WTC11 (cell line): ENCODE data around the gene LRTM2. TPM values are rescaled to one million over a fixed set of nuclear protein-coding genes. Genes with fewer than 3 reads are reported as not detected.

Source experiments
- ATAC-seq: fragments of 200-7000 bp; cut with Tn5 transposase; 2 replicates; pipeline ENCODE4 v1.10.0; 2021; ENCODE audit warnings: mild to moderate bottlenecking, moderate library complexity
- CTCF ChIA-PET: fragments of 300-600 bp; sonication (Branson Sonifier 250); formaldehyde crosslinking; loops from one replicate; lab custom pipeline; 2021; ENCODE audit warnings: antibody characterized with exemption; lab: Charles Lee
- POLR2A ChIA-PET: fragments of 350-600 bp; sonication (Branson Sonifier 250); formaldehyde crosslinking; loops from one replicate; lab custom pipeline; 2021; ENCODE audit warnings: antibody characterized with exemption; lab: Charles Lee
- DNase-seq: peaks from one replicate; pipeline ENCODE4 v3.0.0; 2021; ENCODE audit warnings: low spot score
- H3K27ac Mint-ChIP-seq: 2 replicates; pipeline ENCODE4 v1.8.0; 2021; ENCODE audit warnings: mixed read lengths
- H3K27me3 Mint-ChIP-seq: 2 replicates; pipeline ENCODE4 v1.8.0; 2021; ENCODE audit warnings: low read depth, mild to moderate bottlenecking, moderate library complexity, mixed read lengths
- H3K36me3 Mint-ChIP-seq: 2 replicates; pipeline ENCODE4 v1.8.0; 2021; ENCODE audit warnings: mixed read lengths
- H3K4me1 Mint-ChIP-seq: 2 replicates; pipeline ENCODE4 v1.8.0; 2022; ENCODE audit warnings: mixed read lengths
- H3K4me3 Mint-ChIP-seq: 2 replicates; pipeline ENCODE4 v1.8.0; 2021; ENCODE audit warnings: mild to moderate bottlenecking, moderate library complexity, mixed read lengths
- H3K9me3 Mint-ChIP-seq: 2 replicates; pipeline ENCODE4 v1.8.0; 2021; ENCODE audit warnings: mixed read lengths
- ELF4 ChIP-seq: sonication (generic); formaldehyde crosslinking; IDR thresholded peaks from 2 replicates; pipeline ENCODE4 v1.8.1; 2022; ENCODE audit warnings: low read depth, mild to moderate bottlenecking, moderate library complexity, missing genetic modification reagents
- GABPB1 ChIP-seq: sonication (generic); formaldehyde crosslinking; IDR thresholded peaks from 2 replicates; pipeline ENCODE4 v1.8.1; 2023; ENCODE audit warnings: mild to moderate bottlenecking, missing genetic modification reagents
- NR1H2 ChIP-seq: sonication (generic); formaldehyde crosslinking; IDR thresholded peaks from 2 replicates; pipeline ENCODE4 v1.9.0; 2021; ENCODE audit warnings: mild to moderate bottlenecking, moderate library complexity, missing genetic modification reagents
- SMAD4 ChIP-seq: sonication (generic); formaldehyde crosslinking; IDR thresholded peaks from 2 replicates; pipeline ENCODE4 v1.8.0; 2022; ENCODE audit warnings: mild to moderate bottlenecking, missing genetic modification reagents
- SP1 ChIP-seq: sonication (generic); formaldehyde crosslinking; conservative IDR thresholded peaks from 2 replicates; pipeline ENCODE4 v1.8.1; 2022; ENCODE audit warnings: missing genetic modification reagents
- ZNF317 ChIP-seq: sonication (generic); formaldehyde crosslinking; IDR thresholded peaks from 2 replicates; pipeline ENCODE4 v1.8.1; 2023; ENCODE audit warnings: low read depth, mild to moderate bottlenecking, moderate library complexity, missing genetic modification reagents, borderline replicate concordance
- total RNA-seq: library from RNA; stranded (reverse); gene quantifications from 3 replicates; pipeline ENCODE4 v1.2.3, GENCODE V29; 2021
- TF ChIP-seq, protein P1 (sequence below): fragments of 250-450 bp; sonication (Bioruptor Pico); IDR thresholded peaks from 2 replicates; pipeline ENCODE4 v1.8.0; 2021; ENCODE audit warnings: mild to moderate bottlenecking
- TF ChIP-seq, protein P2 (sequence below): sonication (generic); formaldehyde crosslinking; IDR thresholded peaks from 2 replicates; pipeline ENCODE4 v1.8.1; 2022; ENCODE audit warnings: low read depth, mild to moderate bottlenecking, moderate library complexity, missing genetic modification reagents, borderline replicate concordance
- TF ChIP-seq, protein P3 (sequence below): fragments of 250-450 bp; sonication (Bioruptor Pico); IDR thresholded peaks from 2 replicates; pipeline ENCODE4 v1.9.0; 2021; ENCODE audit warnings: moderate library complexity, mild to moderate bottlenecking, inconsistent platforms, borderline replicate concordance
- TF ChIP-seq, protein P4 (sequence below): fragments of 250-450 bp; sonication (Bioruptor Pico); IDR thresholded peaks from 2 replicates; pipeline ENCODE4 v2.1.2; 2022; ENCODE audit warnings: mild to moderate bottlenecking, moderate library complexity
- TF ChIP-seq, protein P5 (sequence below): fragments of 250-450 bp; sonication (Bioruptor Pico); IDR thresholded peaks from 2 replicates; pipeline ENCODE4 v1.9.0; 2021; ENCODE audit warnings: mild to moderate bottlenecking, borderline replicate concordance
- TF ChIP-seq, protein P6 (sequence below): sonication (generic); formaldehyde crosslinking; IDR thresholded peaks from 2 replicates; pipeline ENCODE4 v1.8.1; 2023; ENCODE audit warnings: mild to moderate bottlenecking, missing genetic modification reagents
- TF ChIP-seq, protein P7 (sequence below): fragments of 250-450 bp; sonication (Bioruptor Pico); conservative IDR thresholded peaks from 2 replicates; pipeline ENCODE4 v1.9.0; 2021; ENCODE audit warnings: mild to moderate bottlenecking
- TF ChIP-seq, protein P8 (sequence below): sonication (generic); formaldehyde crosslinking; IDR thresholded peaks from 2 replicates; pipeline ENCODE4 v1.8.0; 2022; ENCODE audit warnings: mild to moderate bottlenecking, missing genetic modification reagents

Gene LRTM2
- total RNA-seq, 1 experiment from 2014 or later = 0.66 TPM

DNA sequence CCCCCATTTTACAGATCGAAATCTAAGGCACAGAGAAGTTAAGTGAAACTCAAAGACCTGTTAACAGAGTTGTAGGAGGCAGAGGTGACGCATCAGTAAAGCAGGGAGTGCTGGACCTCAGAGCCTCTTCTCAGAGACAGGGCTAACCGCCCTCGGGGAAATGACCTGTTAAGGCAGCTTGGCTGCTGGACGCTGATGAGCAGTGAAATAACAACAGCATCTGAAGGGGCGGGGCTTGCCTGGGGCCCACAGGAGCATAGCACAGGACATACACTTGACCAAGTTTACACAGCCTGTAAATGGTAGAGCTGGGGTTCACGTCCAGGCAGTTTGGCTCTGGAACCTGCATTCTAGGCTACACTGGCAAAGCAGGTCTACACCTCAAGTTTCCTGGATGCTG is 39.3 kb downstream of the LRTM2 start:
- Mint-ChIP-seq H3K36me3 (peaks cover 17% of the 10 kb centered on the region), H3K27me3 (peaks cover 5% of the 10 kb centered on the region), H3K27ac (no peak overlapping the region), H3K4me3 (no peak overlapping the region), H3K9me3 (peaks cover 27% of the 10 kb centered on the region), H3K4me1 (no peaks in the 10 kb centered on the region)
- ATAC-seq = no peak
- no peak for DNase-seq
- CTCF ChIA-PET = no interaction called here
- POLR2A ChIA-PET = no interaction called here
- TF ChIP-seq, protein P1, sequence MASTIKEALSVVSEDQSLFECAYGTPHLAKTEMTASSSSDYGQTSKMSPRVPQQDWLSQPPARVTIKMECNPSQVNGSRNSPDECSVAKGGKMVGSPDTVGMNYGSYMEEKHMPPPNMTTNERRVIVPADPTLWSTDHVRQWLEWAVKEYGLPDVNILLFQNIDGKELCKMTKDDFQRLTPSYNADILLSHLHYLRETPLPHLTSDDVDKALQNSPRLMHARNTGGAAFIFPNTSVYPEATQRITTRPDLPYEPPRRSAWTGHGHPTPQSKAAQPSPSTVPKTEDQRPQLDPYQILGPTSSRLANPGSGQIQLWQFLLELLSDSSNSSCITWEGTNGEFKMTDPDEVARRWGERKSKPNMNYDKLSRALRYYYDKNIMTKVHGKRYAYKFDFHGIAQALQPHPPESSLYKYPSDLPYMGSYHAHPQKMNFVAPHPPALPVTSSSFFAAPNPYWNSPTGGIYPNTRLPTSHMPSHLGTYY (CRISPR knock-in tag) = no peak
- TF ChIP-seq SP1 (CRISPR knock-in tag) (no peak), ELF4 (no peak), NR1H2 (CRISPR knock-in tag) (no peak)
- TF ChIP-seq, protein P2, sequence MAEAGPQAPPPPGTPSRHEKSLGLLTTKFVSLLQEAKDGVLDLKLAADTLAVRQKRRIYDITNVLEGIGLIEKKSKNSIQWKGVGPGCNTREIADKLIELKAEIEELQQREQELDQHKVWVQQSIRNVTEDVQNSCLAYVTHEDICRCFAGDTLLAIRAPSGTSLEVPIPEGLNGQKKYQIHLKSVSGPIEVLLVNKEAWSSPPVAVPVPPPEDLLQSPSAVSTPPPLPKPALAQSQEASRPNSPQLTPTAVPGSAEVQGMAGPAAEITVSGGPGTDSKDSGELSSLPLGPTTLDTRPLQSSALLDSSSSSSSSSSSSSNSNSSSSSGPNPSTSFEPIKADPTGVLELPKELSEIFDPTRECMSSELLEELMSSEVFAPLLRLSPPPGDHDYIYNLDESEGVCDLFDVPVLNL (CRISPR knock-in tag) = no peak
- TF ChIP-seq, protein P3, sequence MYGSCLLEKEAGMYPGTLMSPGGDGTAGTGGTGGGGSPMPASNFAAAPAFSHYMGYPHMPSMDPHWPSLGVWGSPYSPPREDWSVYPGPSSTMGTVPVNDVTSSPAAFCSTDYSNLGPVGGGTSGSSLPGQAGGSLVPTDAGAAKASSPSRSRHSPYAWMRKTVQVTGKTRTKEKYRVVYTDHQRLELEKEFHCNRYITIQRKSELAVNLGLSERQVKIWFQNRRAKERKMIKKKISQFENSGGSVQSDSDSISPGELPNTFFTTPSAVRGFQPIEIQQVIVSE = no peak

DNA sequence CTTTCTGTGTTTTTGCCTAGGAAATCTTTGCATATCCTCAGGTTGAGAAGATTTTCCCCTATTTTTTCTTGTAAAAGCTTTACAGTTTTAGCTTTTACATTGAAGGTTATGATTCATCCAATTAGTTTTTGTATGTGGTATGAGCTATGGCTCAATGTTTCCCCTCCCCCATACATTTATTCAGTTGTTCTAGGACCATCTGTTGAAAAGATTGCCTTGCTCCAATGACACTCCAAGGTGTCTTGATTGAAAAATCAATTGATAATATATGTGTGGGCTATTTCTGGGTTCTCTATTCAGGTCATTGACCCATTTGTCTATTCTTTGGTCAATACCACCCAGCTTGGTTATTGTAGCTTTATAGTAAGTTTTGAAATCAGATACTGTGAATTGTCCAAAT is 42.6 kb downstream of the LRTM2 start:
- H3K4me3 Mint-ChIP-seq = no peak overlapping the region
- ChIA-PET POLR2A (no interaction called here), CTCF (no interaction called here)
- DNase-seq = no peak
- no peaks in the 10 kb centered on the region for H3K27me3 Mint-ChIP-seq
- no peak overlapping the region for H3K27ac Mint-ChIP-seq
- H3K9me3 Mint-ChIP-seq = peaks cover 9% of the 10 kb centered on the region
- H3K4me1 Mint-ChIP-seq = peaks cover 2% of the 10 kb centered on the region; the same call in 1 of the 2 replicates
- no peak for ATAC-seq
- H3K36me3 Mint-ChIP-seq = no peaks in the 10 kb centered on the region
- TF ChIP-seq, protein P4, sequence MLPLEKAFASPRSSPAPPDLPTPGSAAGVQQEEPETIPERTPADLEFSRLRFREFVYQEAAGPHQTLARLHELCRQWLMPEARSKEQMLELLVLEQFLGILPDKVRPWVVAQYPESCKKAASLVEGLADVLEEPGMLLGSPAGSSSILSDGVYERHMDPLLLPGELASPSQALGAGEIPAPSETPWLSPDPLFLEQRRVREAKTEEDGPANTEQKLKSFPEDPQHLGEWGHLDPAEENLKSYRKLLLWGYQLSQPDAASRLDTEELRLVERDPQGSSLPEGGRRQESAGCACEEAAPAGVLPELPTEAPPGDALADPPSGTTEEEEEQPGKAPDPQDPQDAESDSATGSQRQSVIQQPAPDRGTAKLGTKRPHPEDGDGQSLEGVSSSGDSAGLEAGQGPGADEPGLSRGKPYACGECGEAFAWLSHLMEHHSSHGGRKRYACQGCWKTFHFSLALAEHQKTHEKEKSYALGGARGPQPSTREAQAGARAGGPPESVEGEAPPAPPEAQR (CRISPR knock-in tag) = no peak
- TF ChIP-seq, protein P5, sequence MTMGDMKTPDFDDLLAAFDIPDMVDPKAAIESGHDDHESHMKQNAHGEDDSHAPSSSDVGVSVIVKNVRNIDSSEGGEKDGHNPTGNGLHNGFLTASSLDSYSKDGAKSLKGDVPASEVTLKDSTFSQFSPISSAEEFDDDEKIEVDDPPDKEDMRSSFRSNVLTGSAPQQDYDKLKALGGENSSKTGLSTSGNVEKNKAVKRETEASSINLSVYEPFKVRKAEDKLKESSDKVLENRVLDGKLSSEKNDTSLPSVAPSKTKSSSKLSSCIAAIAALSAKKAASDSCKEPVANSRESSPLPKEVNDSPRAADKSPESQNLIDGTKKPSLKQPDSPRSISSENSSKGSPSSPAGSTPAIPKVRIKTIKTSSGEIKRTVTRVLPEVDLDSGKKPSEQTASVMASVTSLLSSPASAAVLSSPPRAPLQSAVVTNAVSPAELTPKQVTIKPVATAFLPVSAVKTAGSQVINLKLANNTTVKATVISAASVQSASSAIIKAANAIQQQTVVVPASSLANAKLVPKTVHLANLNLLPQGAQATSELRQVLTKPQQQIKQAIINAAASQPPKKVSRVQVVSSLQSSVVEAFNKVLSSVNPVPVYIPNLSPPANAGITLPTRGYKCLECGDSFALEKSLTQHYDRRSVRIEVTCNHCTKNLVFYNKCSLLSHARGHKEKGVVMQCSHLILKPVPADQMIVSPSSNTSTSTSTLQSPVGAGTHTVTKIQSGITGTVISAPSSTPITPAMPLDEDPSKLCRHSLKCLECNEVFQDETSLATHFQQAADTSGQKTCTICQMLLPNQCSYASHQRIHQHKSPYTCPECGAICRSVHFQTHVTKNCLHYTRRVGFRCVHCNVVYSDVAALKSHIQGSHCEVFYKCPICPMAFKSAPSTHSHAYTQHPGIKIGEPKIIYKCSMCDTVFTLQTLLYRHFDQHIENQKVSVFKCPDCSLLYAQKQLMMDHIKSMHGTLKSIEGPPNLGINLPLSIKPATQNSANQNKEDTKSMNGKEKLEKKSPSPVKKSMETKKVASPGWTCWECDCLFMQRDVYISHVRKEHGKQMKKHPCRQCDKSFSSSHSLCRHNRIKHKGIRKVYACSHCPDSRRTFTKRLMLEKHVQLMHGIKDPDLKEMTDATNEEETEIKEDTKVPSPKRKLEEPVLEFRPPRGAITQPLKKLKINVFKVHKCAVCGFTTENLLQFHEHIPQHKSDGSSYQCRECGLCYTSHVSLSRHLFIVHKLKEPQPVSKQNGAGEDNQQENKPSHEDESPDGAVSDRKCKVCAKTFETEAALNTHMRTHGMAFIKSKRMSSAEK (CRISPR knock-in tag) = no peak
- TF ChIP-seq, protein P6, sequence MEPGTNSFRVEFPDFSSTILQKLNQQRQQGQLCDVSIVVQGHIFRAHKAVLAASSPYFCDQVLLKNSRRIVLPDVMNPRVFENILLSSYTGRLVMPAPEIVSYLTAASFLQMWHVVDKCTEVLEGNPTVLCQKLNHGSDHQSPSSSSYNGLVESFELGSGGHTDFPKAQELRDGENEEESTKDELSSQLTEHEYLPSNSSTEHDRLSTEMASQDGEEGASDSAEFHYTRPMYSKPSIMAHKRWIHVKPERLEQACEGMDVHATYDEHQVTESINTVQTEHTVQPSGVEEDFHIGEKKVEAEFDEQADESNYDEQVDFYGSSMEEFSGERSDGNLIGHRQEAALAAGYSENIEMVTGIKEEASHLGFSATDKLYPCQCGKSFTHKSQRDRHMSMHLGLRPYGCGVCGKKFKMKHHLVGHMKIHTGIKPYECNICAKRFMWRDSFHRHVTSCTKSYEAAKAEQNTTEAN (CRISPR knock-in tag) = no peak
- TF ChIP-seq GABPB1 (no peak), SMAD4 (CRISPR knock-in tag) (no peak), ZNF317 (CRISPR knock-in tag) (no peak)
- TF ChIP-seq, protein P2 (CRISPR knock-in tag) = no peak
- TF ChIP-seq, protein P7, sequence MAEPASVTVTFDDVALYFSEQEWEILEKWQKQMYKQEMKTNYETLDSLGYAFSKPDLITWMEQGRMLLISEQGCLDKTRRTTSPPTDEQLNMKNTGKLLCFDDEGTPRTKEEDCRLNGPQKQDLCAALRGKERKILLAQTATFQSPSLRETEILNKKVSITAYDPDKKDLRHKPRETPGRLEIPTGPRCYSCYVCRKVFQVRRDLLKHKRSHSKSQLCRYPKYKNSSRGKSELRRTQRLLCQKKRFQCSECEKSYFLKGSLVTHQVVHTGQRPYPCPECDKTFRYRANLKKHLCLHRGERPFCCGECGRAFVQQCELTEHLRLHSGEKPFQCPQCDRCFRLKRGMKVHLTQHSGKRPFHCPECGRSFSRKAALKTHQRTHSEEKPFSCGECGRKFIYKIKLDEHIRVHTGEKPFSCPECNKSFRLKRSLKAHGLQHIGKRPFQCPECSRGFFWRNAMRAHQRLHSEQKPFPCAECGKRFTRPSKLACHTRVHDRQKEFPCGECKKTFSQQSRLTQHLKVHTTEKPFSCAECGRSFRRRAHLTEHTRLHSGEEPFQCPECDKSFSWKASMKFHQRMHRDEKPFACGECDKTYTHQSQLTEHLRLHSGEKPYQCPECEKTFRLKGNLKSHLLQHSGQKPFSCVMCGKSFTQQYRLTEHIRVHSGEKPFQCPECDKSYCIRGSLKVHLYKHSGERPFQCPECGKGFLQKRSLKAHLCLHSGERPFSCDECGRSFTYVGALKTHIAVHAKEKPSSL (CRISPR knock-in tag) = no peak
- TF ChIP-seq, protein P8, sequence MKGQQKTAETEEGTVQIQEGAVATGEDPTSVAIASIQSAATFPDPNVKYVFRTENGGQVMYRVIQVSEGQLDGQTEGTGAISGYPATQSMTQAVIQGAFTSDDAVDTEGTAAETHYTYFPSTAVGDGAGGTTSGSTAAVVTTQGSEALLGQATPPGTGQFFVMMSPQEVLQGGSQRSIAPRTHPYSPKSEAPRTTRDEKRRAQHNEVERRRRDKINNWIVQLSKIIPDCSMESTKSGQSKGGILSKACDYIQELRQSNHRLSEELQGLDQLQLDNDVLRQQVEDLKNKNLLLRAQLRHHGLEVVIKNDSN (CRISPR knock-in tag) = no peak
